MG63 (cell line): ENCODE measurements around the gene SLX9. TPM values are rescaled to one million over a fixed set of nuclear protein-coding genes. Genes with fewer than 3 reads are reported as not detected.
"Not testable (repeated sequence)": the region's sequence is repeated elsewhere in the genome, so short reads cannot be mapped to it uniquely, and the experiment has no call there.

Experiments
- DNase-seq: peaks from one replicate; pipeline ENCODE4 v3.0.0-alpha.2; 2020
- H3K27me3 ChIP-seq: fragments of 250-450 bp; sonication (Bioruptor Pico); 2 replicates; pipeline ENCODE4 v1.5.1; 2020; ENCODE audit warnings: mild to moderate bottlenecking, moderate library complexity
- H3K36me3 ChIP-seq: fragments of 250-450 bp; sonication (Bioruptor Pico); 2 replicates; pipeline ENCODE4 v1.5.1; 2020; ENCODE audit warnings: mild to moderate bottlenecking, moderate library complexity
- H3K4me3 ChIP-seq: fragments of 250-450 bp; sonication (Bioruptor Pico); 2 replicates; pipeline ENCODE4 v1.5.1; 2020; ENCODE audit warnings: mild to moderate bottlenecking, moderate library complexity
- H3K9me3 ChIP-seq: fragments of 250-450 bp; sonication (Bioruptor Pico); 2 replicates; pipeline ENCODE4 v1.5.1; 2020; ENCODE audit warnings: mild to moderate bottlenecking, moderate library complexity
- total RNA-seq: library from RNA; depleted of rRNA; stranded (reverse); fragments of >200 nt; shearing (Covaris generic); gene quantifications from 2 replicates; pipeline ENCODE4 v1.2.3, GENCODE V29; 2014; ENCODE audit warnings: low replicate concordance

The SLX9 gene
- total RNA-seq, 1 experiment from 2014 or later: 55.6 TPM

GRCh38 chr21:44920694-44921604 is 18.9 kb upstream of the SLX9 start, which contains the start of gene ITGB2:
TSS of gene ITGB2 (minus strand) at chr21:44920899. CDS start at chr21:44910782, 10,117 bp downstream.
- Histone ChIP-seq H3K9me3 (no peaks in the 10 kb centered on the region), H3K27me3 (0 out of 2 replicates have a peak, but pooled peaks cover 3% of the 10 kb centered on the region), H3K36me3 (no peaks in the 10 kb centered on the region), H3K4me3 (no peak within 1 kb of the TSS)
- DNase-seq: no peak

GRCh38 chr21:44921928-44922327 is 17.9 kb upstream of the SLX9 start:
- Histone ChIP-seq H3K4me3 (no peak overlapping the region), H3K27me3 (0 out of 2 replicates have a peak, but pooled peaks cover 3% of the 10 kb centered on the region), H3K36me3 (no peaks in the 10 kb centered on the region), H3K9me3 (no peaks in the 10 kb centered on the region)
- DNase-seq: no peak

GRCh38 chr21:44923480-44924084 is 16.2 kb upstream of the SLX9 start:
- no peak overlapping the region for H3K4me3 ChIP-seq
- no peaks in the 10 kb centered on the region for H3K36me3 ChIP-seq
- H3K27me3 ChIP-seq: 0 out of 2 replicates have a peak, but pooled peaks cover 3% of the 10 kb centered on the region
- H3K9me3 ChIP-seq: no peaks in the 10 kb centered on the region
- no peak for DNase-seq

DNA sequence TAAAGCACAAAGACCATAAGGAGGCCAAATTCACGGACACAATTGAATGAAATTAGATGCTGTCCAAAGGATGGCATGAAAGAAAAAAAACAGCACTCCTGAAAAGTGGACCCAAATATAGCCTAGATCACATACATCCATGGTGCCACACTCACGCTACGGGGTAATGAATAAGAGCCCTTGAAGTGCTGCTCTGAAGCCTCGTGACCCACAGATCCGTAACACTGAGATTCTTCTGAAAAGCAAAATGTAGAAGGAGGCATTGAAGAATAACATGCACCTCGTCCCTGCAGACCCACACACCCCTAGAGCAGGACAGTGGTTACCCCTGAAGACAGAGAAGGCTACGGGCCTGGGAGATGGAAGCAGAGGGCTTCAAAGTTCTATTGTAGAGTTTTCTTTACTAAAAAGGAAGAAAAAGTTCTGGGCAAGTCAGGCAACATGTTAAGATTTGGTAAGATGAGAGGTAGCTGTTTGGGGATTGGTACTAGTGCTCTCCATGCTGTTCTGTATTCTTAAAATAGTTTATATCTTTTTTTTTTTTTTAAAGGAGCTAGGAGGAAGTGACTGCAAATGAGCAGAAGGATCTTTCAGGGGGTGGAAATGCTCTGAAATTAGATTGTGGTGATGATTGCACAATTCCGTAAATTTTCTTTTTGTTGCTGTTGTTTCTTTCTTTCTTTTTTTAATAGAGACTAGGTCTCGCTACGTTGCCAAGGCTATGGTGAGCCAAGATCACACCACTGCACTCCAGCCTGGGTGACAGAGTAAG is 15.0 kb upstream of the SLX9 start:
- H3K4me3 ChIP-seq: no peak overlapping the region
- 0 out of 2 replicates have a peak, but pooled peaks cover 3% of the 10 kb centered on the region for H3K27me3 ChIP-seq
- no peaks in the 10 kb centered on the region for H3K9me3 ChIP-seq
- no peaks in the 10 kb centered on the region for H3K36me3 ChIP-seq
- DNase-seq: no peak

- 0 out of 2 replicates have a peak, but pooled peaks cover 3% of the 10 kb centered on the region for H3K27me3 ChIP-seq
- H3K36me3 ChIP-seq: no peaks in the 10 kb centered on the region
- no peaks in the 10 kb centered on the region for H3K9me3 ChIP-seq
- H3K4me3 ChIP-seq: no peak overlapping the region
- no peak for DNase-seq
Measured at GRCh38 chr21:44925378-44925755, 14.5 kb upstream of the SLX9 start.

DNA sequence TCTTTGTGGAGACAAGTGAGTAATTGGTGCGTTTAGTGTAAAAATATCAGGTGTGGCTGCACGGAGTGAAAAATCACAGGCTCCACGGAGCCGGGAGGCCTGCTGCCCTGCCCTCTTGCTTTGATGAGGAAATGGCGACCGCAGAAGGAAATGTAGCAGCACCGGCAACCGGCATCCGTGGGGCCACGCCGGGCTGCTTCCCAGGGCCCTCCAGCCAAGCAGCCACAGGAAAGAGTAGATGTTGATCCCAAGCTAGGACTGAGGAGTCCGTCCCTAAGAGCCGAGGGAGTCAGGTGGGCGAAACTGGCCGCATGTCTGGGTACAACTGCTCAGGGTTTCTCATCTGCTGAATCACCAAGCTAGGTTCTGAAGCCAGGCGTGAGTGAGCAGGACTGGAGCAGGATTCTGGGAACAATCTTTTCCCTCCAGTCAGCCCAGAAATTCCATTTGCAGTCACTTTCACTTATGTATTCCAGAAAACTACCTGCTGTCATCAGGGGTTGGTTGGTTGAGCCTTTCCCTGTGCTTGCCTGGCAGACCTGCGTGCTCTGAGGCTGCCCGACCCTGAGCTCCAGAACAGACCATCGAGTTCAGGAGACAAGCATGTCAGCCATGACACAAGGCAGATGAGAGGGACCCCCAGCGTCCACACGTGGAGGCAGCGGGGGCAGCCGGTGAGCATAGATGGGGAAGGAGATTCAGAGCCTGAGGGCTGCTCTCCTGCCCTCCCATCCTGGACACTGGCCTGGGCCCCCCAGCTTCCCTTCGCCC is 13.3 kb upstream of the SLX9 start:
- H3K9me3 ChIP-seq: no peaks in the 10 kb centered on the region
- no peaks in the 10 kb centered on the region for H3K36me3 ChIP-seq
- peaks cover 6% of the 10 kb centered on the region; the same call in 1 of the 2 replicates for H3K27me3 ChIP-seq
- H3K4me3 ChIP-seq: no peak overlapping the region
- no peak for DNase-seq

- peaks cover 8% of the 10 kb centered on the region; the same call in 1 of the 2 replicates for H3K27me3 ChIP-seq
- H3K9me3 ChIP-seq: no peaks in the 10 kb centered on the region
- no peak for DNase-seq
- no peak overlapping the region for H3K4me3 ChIP-seq
- no peaks in the 10 kb centered on the region for H3K36me3 ChIP-seq
Measured at GRCh38 chr21:44927259-44927586, 12.6 kb upstream of the SLX9 start.

DNA sequence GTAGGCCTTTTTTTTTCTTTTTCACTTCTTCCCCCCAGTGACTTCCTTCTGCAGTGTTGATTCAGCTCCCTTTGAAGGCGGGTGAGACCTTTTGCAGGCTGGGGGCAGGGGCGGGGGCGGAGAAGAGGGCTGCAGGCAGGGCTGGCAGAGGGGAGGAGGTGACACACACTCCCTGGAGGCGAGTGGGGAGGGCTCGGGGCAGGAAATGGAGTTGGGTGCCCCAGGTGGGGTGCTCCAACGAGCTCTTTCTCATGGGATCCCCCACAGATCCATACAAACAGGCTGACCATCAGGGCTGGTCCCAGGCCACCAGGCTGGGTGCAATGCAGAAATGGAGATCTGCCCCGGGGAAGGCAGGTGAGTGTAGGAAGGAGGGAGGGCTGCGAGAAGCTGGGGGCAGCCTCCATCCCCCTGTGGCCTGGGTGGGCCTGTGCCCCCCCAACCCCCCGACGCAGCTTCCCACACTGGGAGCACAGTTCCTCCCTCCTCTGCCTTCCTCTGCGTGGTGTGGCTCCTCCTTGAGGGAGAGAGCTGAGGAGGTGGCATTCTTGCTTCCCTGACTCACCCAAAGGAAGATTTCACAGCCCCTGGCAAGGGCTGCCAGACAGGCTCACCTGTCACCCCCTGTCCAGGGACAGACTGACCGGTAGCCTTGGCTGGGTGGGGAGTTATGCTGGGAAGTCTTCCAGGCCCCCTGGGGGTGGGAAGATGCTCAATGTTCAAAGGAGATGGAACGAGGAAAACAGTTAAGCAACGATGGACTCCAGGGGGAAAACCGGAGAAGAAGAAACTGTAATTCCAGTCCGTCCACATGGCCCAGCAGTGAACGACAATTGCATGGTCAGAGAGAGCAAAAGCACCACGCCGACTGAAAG is 12.0 kb upstream of the SLX9 start:
- peaks cover 10% of the 10 kb centered on the region; the same call in 1 of the 2 replicates for H3K27me3 ChIP-seq
- H3K9me3 ChIP-seq: no peaks in the 10 kb centered on the region
- H3K36me3 ChIP-seq: no peaks in the 10 kb centered on the region
- H3K4me3 ChIP-seq: peak overlapping the region; percentile 21
- peak; percentile 91 for DNase-seq

GRCh38 chr21:44928500-44929241 is 11.2 kb upstream of the SLX9 start:
- H3K36me3 ChIP-seq, H3K9me3 ChIP-seq: not testable (repeated sequence)
- Histone ChIP-seq H3K27me3 (peaks cover 12% of the 10 kb centered on the region; the same call in 1 of the 2 replicates), H3K4me3 (peak overlapping the region; percentile 21)
- peak; percentile 71 for DNase-seq

- no peak overlapping the region for H3K4me3 ChIP-seq
- peaks cover 12% of the 10 kb centered on the region; the same call in 1 of the 2 replicates for H3K27me3 ChIP-seq
- no peak for DNase-seq
- no peaks in the 10 kb centered on the region for H3K36me3 ChIP-seq
- H3K9me3 ChIP-seq: no peaks in the 10 kb centered on the region
Measured at GRCh38 chr21:44929242-44929798, 10.5 kb upstream of the SLX9 start.

GRCh38 chr21:44929799-44930542 is 9.9 kb upstream of the SLX9 start:
- no peak for DNase-seq
- Histone ChIP-seq H3K27me3 (peaks cover 12% of the 10 kb centered on the region; the same call in 1 of the 2 replicates), H3K36me3 (no peaks in the 10 kb centered on the region), H3K9me3 (no peaks in the 10 kb centered on the region), H3K4me3 (no peak overlapping the region)

DNA sequence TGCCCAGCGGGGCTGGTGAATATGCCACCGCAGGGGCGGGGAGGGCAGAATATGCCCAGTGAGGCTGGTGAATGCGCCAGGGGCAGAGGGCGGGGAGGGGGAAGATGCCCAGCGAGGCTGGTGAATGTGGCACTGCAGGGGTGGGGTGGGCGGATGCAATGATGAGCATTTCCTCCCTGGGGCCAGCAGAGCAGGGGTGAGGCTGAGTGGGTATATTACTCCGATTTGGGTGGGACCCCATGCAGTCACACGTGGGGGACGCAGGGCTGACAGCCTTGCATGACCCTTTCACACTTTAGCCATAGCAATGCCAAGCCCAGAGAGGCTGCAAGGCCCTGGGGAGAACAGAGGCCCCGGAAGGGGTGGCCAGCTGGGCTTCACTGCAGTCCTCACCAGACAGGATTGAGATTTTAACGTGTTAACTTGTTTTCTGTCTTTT is 9.3 kb upstream of the SLX9 start:
- H3K4me3 ChIP-seq: no peak overlapping the region
- peaks cover 12% of the 10 kb centered on the region; the same call in 1 of the 2 replicates for H3K27me3 ChIP-seq
- no peaks in the 10 kb centered on the region for H3K9me3 ChIP-seq
- no peaks in the 10 kb centered on the region for H3K36me3 ChIP-seq
- DNase-seq: no peak

- DNase-seq: no peak
- Histone ChIP-seq H3K27me3 (peaks cover 12% of the 10 kb centered on the region; the same call in 1 of the 2 replicates), H3K4me3 (no peak overlapping the region), H3K9me3 (no peaks in the 10 kb centered on the region), H3K36me3 (no peaks in the 10 kb centered on the region)
Measured at GRCh38 chr21:44931137-44931500, 8.7 kb upstream of the SLX9 start.
